ENCODE data around the gene PLEKHG5.

- TF ChIP-seq CTCF (IDR thresholded peaks at IDR 0.05 in 4 of 5, conservative IDR thresholded peaks at IDR 0.05 in 1 of 5) (no peak), POLR2A (IDR thresholded peaks at IDR 0.05) (no peak)
Observed at GRCh38 chr1:6495041-6495441, 3.6 kb upstream of the PLEKHG5 start.
